GM21360 (cell line): ENCODE measurements around the gene TMEM204.

Experiments
- ATAC-seq: cut with Tn5 transposase; IDR thresholded peaks from one replicate; pipeline ENCODE4 v1.9.1; 2021; ENCODE audit warnings: mild to moderate bottlenecking, moderate library complexity; ENCODE audit not compliant: unreplicated experiment

The TMEM204 gene

DNA sequence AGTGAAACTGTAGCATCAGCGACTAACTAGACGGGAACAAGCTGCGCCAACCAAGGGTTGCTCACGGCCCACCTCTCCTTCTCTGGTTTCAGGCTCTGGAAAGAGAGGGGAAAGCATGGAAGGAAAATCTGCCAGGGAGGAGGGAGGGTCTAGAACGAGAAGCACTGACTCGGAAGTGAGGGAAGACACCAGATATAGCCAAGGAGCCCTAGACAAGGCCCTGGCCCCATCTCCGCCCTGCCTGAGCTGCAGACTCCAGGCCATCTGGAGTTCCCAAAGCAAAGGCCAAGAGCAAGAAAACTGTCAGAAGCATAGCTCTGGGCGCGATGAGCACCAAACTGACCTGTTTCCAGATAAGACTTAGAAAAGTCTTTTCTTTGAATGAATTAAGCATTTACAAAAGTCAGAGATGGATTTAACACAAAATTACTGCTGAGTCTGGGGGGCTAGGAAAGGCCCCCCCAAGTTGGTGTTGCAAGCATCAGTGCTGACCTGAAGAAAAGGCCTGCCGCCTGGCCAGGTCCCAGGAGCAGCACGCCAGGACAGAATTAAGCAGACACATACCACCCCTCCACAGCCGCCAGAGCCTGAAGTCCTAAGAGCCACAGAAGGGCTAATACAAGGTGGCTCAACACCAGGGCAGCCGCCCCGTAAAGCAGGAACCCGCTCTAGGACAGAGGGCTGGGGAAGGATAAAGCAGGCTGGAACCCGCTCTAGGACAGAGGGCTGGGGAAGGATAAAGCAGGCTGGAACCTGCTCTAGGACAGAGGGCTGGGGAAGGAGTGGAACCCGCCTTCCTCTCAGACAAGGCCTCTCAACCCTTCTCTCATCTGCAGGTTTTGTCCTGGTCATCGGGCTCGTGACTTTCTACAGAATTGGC lies 20.7 kb downstream of the TMEM204 start:
- no peak for ATAC-seq

GRCh38 chr16:1554826-1555445 lies 21.5 kb downstream of the TMEM204 start:
- no peak for ATAC-seq

DNA sequence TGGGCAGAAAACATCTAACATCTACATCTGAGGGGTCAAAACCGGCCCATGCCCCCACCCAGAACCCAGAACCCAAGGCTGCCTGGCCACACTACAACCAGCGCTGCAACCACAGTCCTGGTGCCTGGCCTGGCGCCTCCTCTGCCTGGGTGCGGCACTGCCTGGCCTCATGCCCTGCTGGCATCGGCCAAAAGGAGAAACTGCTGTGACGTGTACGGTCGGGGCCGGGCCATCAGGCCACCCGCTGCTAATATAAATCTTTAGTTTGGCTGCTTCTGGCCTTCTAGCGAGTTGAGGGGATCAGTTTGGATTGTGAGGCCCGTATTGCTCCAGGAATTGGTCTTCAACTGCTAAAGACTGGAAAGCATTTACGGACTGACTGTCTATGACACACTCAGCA lies 22.8 kb downstream of the TMEM204 start:
- no peak for ATAC-seq

DNA sequence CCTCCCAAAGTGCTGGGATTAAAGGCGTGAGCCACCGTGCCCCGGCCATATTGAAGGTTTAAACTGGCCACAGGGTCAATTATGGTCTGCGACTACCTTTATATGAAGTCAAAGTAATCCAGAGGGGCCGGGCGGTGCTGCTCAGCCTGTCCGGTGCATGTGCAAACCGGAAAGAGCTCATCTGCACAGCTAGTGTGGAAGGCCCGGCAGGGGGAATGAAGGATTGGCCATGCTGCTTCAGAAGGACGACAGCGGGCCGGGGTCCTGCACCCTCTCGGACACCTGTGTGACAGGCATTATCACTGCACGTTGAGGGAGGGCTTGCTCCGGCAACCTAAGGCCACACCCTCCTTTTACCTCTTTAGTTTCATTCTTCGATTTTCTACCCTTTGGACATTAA lies 23.6 kb downstream of the TMEM204 start:
- no peak for ATAC-seq

DNA sequence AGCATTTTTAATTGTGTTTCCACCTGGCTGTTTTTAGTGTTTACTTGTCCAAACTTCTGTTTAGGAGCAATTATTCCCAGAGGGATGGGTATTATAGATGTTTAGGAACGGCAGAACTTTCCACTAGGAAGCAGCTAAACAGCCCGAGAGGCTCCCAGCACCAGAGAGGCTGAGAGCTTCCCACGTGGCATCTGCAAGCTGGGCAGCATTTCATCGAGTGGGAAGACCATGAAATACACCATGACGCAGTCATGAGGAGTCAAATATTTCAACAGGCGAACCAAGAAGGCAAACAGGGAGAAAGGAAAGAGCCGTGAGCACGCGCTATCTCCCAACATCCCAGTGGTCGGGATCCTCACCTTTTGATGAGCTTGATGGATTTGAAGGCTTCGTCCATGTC lies 24.1 kb downstream of the TMEM204 start:
- no peak for ATAC-seq

DNA sequence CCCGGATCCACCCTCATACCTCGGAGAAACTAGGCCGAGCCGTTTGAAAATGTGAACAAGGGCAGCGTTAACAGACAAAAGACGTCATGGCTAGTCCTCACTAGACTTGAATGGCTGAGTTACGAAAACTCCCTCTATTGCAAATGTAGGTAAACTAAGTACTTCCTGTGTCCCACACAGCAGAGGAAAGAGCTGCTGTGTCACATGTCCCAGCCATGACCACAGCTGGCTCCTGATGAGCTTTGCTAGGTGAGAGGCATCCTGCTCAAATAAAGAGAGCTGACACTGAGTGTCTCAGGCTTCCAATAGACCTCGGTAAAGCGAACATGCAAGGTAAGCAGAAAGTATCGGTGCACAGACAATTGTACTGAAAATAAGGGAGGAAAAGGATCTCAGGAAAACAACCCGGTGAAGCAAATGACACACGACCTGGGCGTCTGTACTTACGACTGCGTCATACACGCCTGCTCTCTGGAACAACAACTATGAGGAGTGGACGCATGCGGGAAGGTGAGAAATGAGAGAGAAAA lies 26.0 kb downstream of the TMEM204 start:
- no peak for ATAC-seq

GRCh38 chr16:1560153-1560552 lies 26.7 kb downstream of the TMEM204 start:
- no peak for ATAC-seq

GRCh38 chr16:1560866-1561265 lies 27.4 kb downstream of the TMEM204 start:
- no peak for ATAC-seq

DNA sequence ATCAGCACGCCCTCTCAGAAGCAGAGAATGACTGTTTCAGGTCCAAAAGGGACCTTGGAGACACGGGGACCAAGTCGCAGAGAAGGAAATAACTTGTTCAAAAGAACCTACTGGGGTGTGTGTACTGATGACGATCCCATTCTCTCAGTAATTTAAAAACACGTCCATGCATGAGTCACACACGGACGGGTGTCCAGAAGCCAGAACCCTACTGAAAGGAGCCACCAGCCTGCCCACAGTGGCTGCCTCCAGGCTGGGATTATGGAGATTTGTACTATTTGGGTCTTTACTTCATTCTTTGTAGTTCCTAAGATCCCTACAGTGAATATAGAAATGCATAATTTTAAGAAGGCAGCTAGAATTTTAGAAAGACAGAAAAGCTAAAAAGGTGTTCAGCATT lies 27.8 kb downstream of the TMEM204 start:
- ATAC-seq: no peak

- no peak for ATAC-seq
Measured at GRCh38 chr16:1561836-1562235, 28.4 kb downstream of the TMEM204 start.

GRCh38 chr16:1563786-1564185 lies 30.3 kb downstream of the TMEM204 start:
- no peak for ATAC-seq

GRCh38 chr16:1564325-1564724 lies 30.9 kb downstream of the TMEM204 start:
- ATAC-seq: no peak

- no peak for ATAC-seq
Measured at GRCh38 chr16:1565083-1565805, 31.8 kb downstream of the TMEM204 start.

GRCh38 chr16:1567988-1568387 lies 34.5 kb downstream of the TMEM204 start:
- no peak for ATAC-seq

DNA sequence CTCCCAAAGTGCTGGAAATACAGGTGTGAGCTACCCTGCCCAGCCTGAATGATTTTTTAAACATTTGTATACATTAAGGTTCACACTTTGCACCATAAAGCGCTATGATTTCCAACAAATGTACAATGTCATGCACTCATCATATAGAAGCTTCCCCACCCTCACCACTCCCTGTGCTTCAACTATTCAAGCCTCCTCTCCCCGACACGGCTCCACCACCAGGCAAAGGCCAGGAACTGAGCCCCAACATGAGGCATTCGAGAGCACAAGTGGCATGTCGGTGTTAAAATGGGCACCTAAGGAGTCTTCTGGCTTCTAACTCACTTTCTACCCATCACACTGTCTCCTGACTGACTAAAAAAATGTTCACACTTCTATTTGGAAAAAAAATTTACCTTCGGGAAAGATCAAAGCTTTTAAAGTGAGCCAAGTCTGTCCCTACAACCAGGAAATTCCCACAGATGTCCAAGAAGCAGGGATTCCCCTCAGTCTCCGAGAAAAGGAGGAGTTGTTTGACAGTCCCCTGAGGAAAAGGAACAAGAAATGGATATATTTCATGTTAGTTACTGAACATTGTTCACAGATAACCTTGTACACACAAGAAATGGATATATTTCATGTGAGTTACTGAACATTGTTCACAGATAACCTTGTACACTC lies 37.7 kb downstream of the TMEM204 start:
- no peak for ATAC-seq

GRCh38 chr16:1572673-1573072 lies 39.2 kb downstream of the TMEM204 start:
- ATAC-seq: no peak

DNA sequence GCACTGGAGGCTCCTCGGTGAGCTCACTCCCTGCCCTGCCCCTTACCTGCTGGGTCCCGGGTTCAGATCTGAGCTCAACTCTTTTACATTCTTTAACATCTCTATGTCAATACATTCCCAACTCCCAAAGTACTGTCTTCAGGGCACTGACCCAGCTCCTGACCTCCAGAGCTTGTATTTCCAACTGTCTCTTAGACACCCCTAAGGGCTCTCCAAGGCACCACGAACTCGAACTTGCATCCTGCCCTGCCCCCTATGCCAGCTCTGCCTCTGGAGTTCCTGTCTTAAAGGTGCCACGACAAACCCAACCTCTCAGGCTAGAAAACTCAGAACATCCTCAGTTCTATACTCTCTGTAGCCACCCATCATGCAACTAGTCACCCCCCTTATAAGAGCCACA lies 39.8 kb downstream of the TMEM204 start:
- ATAC-seq: no peak

- no peak for ATAC-seq
Measured at GRCh38 chr16:1575578-1575977, 42.1 kb downstream of the TMEM204 start.

DNA sequence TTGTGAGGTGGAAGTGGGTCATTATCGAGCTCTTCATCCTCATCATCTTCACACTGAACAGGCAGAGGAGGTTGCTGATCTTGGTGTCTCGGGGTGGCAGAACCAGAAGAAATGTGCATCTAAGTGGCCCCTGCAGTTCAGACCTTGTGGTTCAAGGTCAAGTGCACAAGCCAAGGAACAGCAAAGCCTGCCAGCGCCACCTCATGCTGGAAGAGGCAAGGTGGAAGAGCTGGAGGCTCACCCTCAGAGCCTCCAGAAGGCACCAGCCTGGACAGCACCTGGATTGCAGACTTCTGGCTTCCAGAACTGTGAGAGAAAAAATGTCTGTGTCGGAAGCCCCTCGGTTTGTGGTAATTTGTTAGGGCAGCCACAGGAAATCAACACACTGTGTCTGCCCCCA lies 45.7 kb downstream of the TMEM204 start:
- no peak for ATAC-seq

DNA sequence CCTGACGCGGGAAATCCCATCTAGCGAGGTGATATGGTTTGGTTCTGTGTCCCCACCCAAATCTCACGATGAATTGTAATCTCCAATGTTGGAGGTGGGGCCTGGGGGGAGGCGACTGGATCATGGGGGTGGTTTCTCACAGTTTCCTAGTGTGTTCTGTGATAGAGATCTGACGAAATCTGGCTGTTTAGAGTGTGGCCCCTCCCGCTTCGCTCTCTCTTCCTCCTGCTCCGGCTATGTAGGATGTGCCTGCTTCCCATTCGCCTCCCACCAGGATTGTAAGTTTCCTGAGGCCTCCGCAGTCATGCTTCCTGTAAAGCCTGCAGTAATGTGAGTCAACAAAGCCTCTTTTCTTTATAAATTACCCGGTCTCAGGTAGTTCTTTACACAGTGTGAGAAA lies 46.8 kb downstream of the TMEM204 start:
- no peak for ATAC-seq

DNA sequence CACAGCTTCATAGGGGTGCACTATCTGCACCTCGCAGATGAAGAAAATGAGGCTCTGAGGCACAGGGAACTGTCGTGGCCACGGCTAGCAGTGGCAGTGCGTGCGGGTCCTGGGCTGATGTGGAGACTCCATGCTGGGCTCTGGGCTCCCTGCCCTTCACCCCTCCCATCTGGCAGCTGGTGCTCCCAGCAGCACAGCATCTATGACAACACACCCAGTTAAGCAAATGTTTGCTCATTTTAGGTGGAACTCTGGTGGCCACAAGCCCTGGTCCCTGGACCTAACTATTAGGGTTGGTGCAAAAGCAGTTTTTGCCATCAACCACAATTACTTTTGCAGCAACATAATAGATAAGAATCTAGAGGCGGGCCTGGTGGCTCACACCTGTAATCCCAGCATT lies 47.5 kb downstream of the TMEM204 start:
- ATAC-seq: no peak
